Common myeloid progenitor, CD34-positive (primary cell): Measurements from ENCODE around the gene CACNA1G.

Source experiments
- CTCF ChIA-PET: fragments of 350-600 bp; sonication (Branson Sonifier 250); formaldehyde crosslinking; loops from one replicate; lab custom pipeline; 2021; ENCODE audit warnings: antibody characterized with exemption; lab: Charles Lee
- POLR2A ChIA-PET: fragments of 350-600 bp; sonication (Branson Sonifier 250); formaldehyde crosslinking; loops from one replicate; lab custom pipeline; 2021; ENCODE audit warnings: antibody characterized with exemption; lab: Charles Lee
- DNase-seq, 3 donors: peaks; one replicate each; pipeline versions ENCODE4 v3.0.0 to v3.0.0-alpha.2; 2013
- H3K27ac ChIP-seq, 2 experiments: 1 replicate in 1 of 2; 2 replicates in 1 of 2; pipeline ENCODE4 v1.7.0; 2013; ENCODE audit warnings: inconsistent platforms in 2 of 2, low read length in 2 of 2, mild to moderate bottlenecking in 2 of 2, low read depth in 1 of 2, moderate library complexity in 1 of 2; ENCODE audit not compliant: severe bottlenecking in 2 of 2, insufficient read depth in 1 of 2, poor library complexity in 1 of 2
- H3K27me3 ChIP-seq, 5 experiments: replicated peaks in 2 of 5; 1 replicate in 3 of 5; 2 replicates in 2 of 5; pipeline versions ENCODE4 v1.6.1 to v1.7.0; 2013; ENCODE audit warnings: low read length in 4 of 5, mild to moderate bottlenecking in 2 of 5, moderate library complexity in 2 of 5, inconsistent platforms in 1 of 5; ENCODE audit not compliant: insufficient read depth in 5 of 5, control insufficient read depth in 4 of 5
- H3K36me3 ChIP-seq, 4 experiments: 1 replicate in 2 of 4; 2 replicates in 2 of 4; pipeline versions ENCODE4 v1.6.1 to v1.7.0; 2013; ENCODE audit warnings: low read length in 3 of 4, control low read depth in 1 of 4, mild to moderate bottlenecking in 1 of 4; ENCODE audit not compliant: control insufficient read depth in 4 of 4, insufficient read depth in 4 of 4
- H3K4me1 ChIP-seq, 4 experiments: 1 replicate in 3 of 4; 2 replicates in 1 of 4; pipeline versions ENCODE4 v1.6.1 to v1.7.1; 2013; ENCODE audit warnings: low read length in 3 of 4, mild to moderate bottlenecking in 3 of 4, control low read depth in 1 of 4, inconsistent platforms in 1 of 4, moderate library complexity in 1 of 4; ENCODE audit not compliant: control insufficient read depth in 4 of 4, insufficient read depth in 4 of 4; ENCODE audit errors: control extremely low read depth in 1 of 4
- H3K4me3 ChIP-seq, 7 experiments: 1 replicate in 4 of 7; 2 replicates in 3 of 7; pipeline versions ENCODE4 v1.5.1 to v1.7.0; 2013; ENCODE audit warnings: mild to moderate bottlenecking in 7 of 7, low read length in 6 of 7, moderate library complexity in 6 of 7, inconsistent platforms in 2 of 7, low read depth in 2 of 7, control low read depth in 1 of 7; ENCODE audit not compliant: insufficient read depth in 4 of 7, control insufficient read depth in 1 of 7; ENCODE audit errors: extremely low read depth in 1 of 7
- H3K9me3 ChIP-seq, 5 experiments: 1 replicate in 4 of 5; 2 replicates in 1 of 5; pipeline versions ENCODE4 v1.6.1 to v1.7.1; 2013; ENCODE audit warnings: low read length in 4 of 5, mild to moderate bottlenecking in 2 of 5, inconsistent platforms in 1 of 5, low read depth in 1 of 5, moderate library complexity in 1 of 5; ENCODE audit not compliant: control insufficient read depth in 4 of 5, insufficient read depth in 2 of 5; ENCODE audit errors: control extremely low read depth in 1 of 5
- WGBS: methylation state at CpG from one replicate; pipeline ENCODE4 v1.1.5; 2013; ENCODE audit not compliant: insufficient coverage; 5-methylcytosine and 5-hydroxymethylcytosine counted together

The CACNA1G gene

GRCh38 chr17:50547035-50547735 is 13.3 kb upstream of the CACNA1G start, which contains the start of gene SPATA20:
TSS of gene SPATA20 (plus strand) at chr17:50547174. CDS start at chr17:50547209, 35 bp downstream.
- ChIA-PET CTCF (interaction anchor here (0.7 to 16.6 kb wide), 8 partner anchors 10 to 134 kb away, joined by 3 to 325 read pairs (median 3); partner anchors contain the start of gene CACNA1G), POLR2A (no interaction called here)
- 3% methylated on average over 38 of the region's 42 CpGs for WGBS
- Histone ChIP-seq H3K4me3 (peak within 1 kb of the TSS; percentile 53 to 82 (median 67)), H3K27ac (peak within 1 kb of the TSS in 1 of 2 experiments; percentile 73), H3K4me1 (peaks cover 0 to 19% (median 11%) of the 10 kb centered on the region in 4 experiments), H3K27me3 (peaks cover 0 to 6% (median 0%) of the 10 kb centered on the region in 5 experiments), H3K36me3 (peaks cover 0 to 12% (median 8%) of the 10 kb centered on the region in 4 experiments), H3K9me3 (no peaks in the 10 kb centered on the region)
- peak; percentile 84 to 93 (median 87) for DNase-seq

GRCh38 chr17:50547736-50548083 is 12.8 kb upstream of the CACNA1G start:
- ChIA-PET POLR2A (no interaction called here), CTCF (interaction anchor here (0.9 to 16.6 kb wide), 5 partner anchors 12 to 133 kb away, joined by 3 to 325 read pairs (median 5); partner anchors contain the start of gene CACNA1G)
- H3K9me3 ChIP-seq = no peaks in the 10 kb centered on the region
- 70% methylated on average over 2 of the region's 5 CpGs for WGBS
- peak overlapping the region in 1 of 2 experiments; percentile 73 for H3K27ac ChIP-seq
- DNase-seq = no peak
- H3K4me1 ChIP-seq = peaks cover 0 to 14% (median 8%) of the 10 kb centered on the region in 4 experiments
- peaks cover 2 to 12% (median 8%) of the 10 kb centered on the region in 4 experiments for H3K36me3 ChIP-seq
- peak overlapping the region in 6 of 7 experiments; percentile 58 to 82 (median 70) for H3K4me3 ChIP-seq
- H3K27me3 ChIP-seq = peaks cover 0 to 6% (median 0%) of the 10 kb centered on the region in 5 experiments

GRCh38 chr17:50548831-50549230 is 11.7 kb upstream of the CACNA1G start:
- WGBS = 93% methylated on average over 9 of the region's 18 CpGs
- H3K27me3 ChIP-seq = peaks cover 0 to 6% (median 0%) of the 10 kb centered on the region in 5 experiments
- H3K27ac ChIP-seq = no peak overlapping the region
- no peak for DNase-seq
- ChIA-PET POLR2A (no interaction called here), CTCF (interaction anchor here (0.7 to 16.6 kb wide), 5 partner anchors 9 to 136 kb away, joined by 4 to 325 read pairs (median 21); partner anchors contain the start of gene CACNA1G)
- H3K4me3 ChIP-seq = no peak overlapping the region
- H3K9me3 ChIP-seq = no peaks in the 10 kb centered on the region
- H3K4me1 ChIP-seq = peaks cover 0 to 11% (median 7%) of the 10 kb centered on the region in 4 experiments
- H3K36me3 ChIP-seq = peaks cover 2 to 12% (median 8%) of the 10 kb centered on the region in 4 experiments

GRCh38 chr17:50549256-50549941 is 11.1 kb upstream of the CACNA1G start:
- Histone ChIP-seq H3K27ac (no peak overlapping the region), H3K27me3 (peaks cover 0 to 6% (median 0%) of the 10 kb centered on the region in 5 experiments), H3K36me3 (peaks cover 2 to 12% (median 8%) of the 10 kb centered on the region in 4 experiments), H3K4me3 (no peak overlapping the region), H3K4me1 (peaks cover 0 to 11% (median 7%) of the 10 kb centered on the region in 4 experiments), H3K9me3 (no peaks in the 10 kb centered on the region)
- no peak for DNase-seq
- WGBS = 97% methylated on average over 18 of the region's 19 CpGs
- POLR2A ChIA-PET = no interaction called here
- CTCF ChIA-PET = interaction anchor here (0.6 to 16.6 kb wide), 11 partner anchors 8 to 143 kb away, joined by 3 to 325 read pairs (median 4); partner anchors contain the start of gene CACNA1G

GRCh38 chr17:50549969-50550368 is 10.5 kb upstream of the CACNA1G start:
- Histone ChIP-seq H3K4me3 (no peak overlapping the region), H3K27me3 (peaks cover 0 to 6% (median 0%) of the 10 kb centered on the region in 5 experiments), H3K4me1 (peaks cover 0 to 11% (median 7%) of the 10 kb centered on the region in 4 experiments), H3K9me3 (no peaks in the 10 kb centered on the region), H3K27ac (no peak overlapping the region), H3K36me3 (peaks cover 2 to 12% (median 8%) of the 10 kb centered on the region in 4 experiments)
- WGBS = 97% methylated on average over 11 of the region's 11 CpGs
- CTCF ChIA-PET = interaction anchor here (0.6 to 16.6 kb wide), 17 partner anchors 8 to 155 kb away, joined by 3 to 325 read pairs (median 4); partner anchors contain the start of genes CACNA1G and RSAD1
- no peak for DNase-seq
- POLR2A ChIA-PET = no interaction called here

GRCh38 chr17:50550661-50551432 is 9.7 kb upstream of the CACNA1G start:
- H3K27me3 ChIP-seq = no peaks in the 10 kb centered on the region
- H3K4me3 ChIP-seq = no peak overlapping the region
- peak in 2 of 3 donors; percentile 24 to 37 for DNase-seq
- ChIA-PET CTCF (interaction anchor here (0.9 to 16.6 kb wide), 26 partner anchors 9 to 154 kb away, joined by 3 to 325 read pairs (median 4); partner anchors contain the start of genes CACNA1G and RSAD1), POLR2A (no interaction called here)
- peaks cover 0 to 11% (median 7%) of the 10 kb centered on the region in 4 experiments for H3K4me1 ChIP-seq
- H3K36me3 ChIP-seq = peaks cover 2 to 20% (median 13%) of the 10 kb centered on the region in 4 experiments
- no peaks in the 10 kb centered on the region for H3K9me3 ChIP-seq
- 91% methylated on average over 32 of the region's 32 CpGs for WGBS
- H3K27ac ChIP-seq = no peak overlapping the region
